ENCODE data around the gene ARHGEF40.

Gene ARHGEF40

DNA sequence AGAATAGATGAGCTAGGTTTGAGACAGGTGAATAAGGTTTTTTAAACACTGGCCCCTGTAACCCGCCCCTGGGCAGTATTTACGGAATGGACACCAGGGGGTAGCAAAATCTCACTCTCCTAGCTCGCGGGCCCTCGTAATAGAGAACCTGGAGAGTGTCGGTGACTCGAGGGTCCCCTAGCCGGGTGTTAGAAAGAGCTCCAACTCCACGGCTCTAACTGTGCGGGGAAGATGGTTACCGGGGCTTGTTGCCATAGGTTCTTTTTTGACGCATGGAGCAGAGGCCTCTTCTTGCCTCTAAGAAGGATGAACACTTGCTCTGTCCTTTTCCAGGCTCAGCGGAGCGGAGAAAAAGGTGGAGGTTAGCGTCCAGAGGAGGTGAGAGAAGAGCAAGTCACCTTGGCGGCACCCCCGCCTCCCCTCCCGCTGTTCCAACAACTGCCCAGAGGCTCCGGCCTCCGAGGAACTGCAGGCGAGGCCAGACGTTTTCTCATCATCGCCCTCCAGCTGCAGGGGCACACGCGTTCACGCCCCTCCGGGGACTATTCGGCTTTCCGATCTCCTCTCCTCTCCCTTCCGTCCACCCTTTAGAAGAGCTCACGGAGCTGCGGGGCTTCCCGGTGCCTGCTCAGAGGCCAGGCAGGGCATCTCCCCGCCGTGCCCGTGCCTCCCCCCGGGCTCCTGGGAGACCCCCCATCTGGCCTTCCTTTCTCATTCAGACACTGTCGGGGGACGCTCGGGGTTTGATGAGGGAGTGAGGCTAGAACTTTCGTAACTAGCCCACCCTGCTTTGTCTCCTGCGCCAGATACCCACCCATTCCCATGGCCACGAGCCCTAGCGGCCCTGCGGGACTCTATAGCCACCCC lies 1.4 kb upstream of the ARHGEF40 start:
- TF ChIP-seq, protein P1, sequence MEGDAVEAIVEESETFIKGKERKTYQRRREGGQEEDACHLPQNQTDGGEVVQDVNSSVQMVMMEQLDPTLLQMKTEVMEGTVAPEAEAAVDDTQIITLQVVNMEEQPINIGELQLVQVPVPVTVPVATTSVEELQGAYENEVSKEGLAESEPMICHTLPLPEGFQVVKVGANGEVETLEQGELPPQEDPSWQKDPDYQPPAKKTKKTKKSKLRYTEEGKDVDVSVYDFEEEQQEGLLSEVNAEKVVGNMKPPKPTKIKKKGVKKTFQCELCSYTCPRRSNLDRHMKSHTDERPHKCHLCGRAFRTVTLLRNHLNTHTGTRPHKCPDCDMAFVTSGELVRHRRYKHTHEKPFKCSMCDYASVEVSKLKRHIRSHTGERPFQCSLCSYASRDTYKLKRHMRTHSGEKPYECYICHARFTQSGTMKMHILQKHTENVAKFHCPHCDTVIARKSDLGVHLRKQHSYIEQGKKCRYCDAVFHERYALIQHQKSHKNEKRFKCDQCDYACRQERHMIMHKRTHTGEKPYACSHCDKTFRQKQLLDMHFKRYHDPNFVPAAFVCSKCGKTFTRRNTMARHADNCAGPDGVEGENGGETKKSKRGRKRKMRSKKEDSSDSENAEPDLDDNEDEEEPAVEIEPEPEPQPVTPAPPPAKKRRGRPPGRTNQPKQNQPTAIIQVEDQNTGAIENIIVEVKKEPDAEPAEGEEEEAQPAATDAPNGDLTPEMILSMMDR (IDR thresholded peaks at IDR 0.05), result peak; percentile 70 to 78
- intact Hi-C loops (cut with DNase I; ENCODE audit: low total_unique reads), result loop anchor here (2.0 kb wide), 1 partner anchor 22 kb away; no protein-coding TSS in a partner anchor
- H3K27me3 ChIP-seq, result no peaks in the 10 kb centered on the region
- peaks cover 0 to 40% (median 28%) of the 10 kb centered on the region in 4 donors for H3K4me1 ChIP-seq
- DNase-seq, result peak; percentile 70 to 77
- H3K36me3 ChIP-seq, result peaks cover 0 to 4% (median 0%) of the 10 kb centered on the region in 3 donors
- H3K27ac ChIP-seq, result peak overlapping the region; percentile 86 to 92
- H3K9me3 ChIP-seq, result no peaks in the 10 kb centered on the region
- H3K4me3 ChIP-seq, result peak overlapping the region; percentile 76 to 77

GRCh38 chr14:21069388-21070082 lies 569 bp upstream of the ARHGEF40 start:
- Histone ChIP-seq H3K27me3 (no peaks in the 10 kb centered on the region), H3K36me3 (peaks cover 0 to 12% (median 6%) of the 10 kb centered on the region in 3 donors), H3K4me3 (peak overlapping the region; percentile 76 to 77), H3K4me1 (peaks cover 0 to 40% (median 28%) of the 10 kb centered on the region in 4 donors), H3K27ac (peak overlapping the region; percentile 86 to 92), H3K9me3 (no peaks in the 10 kb centered on the region)
- intact Hi-C loops (cut with DNase I; ENCODE audit: low total_unique reads), result loop anchor here (1.0 to 2.0 kb wide), 2 partner anchors 21 to 35 kb away; no protein-coding TSS in a partner anchor
- TF ChIP-seq, protein P1 (IDR thresholded peaks at IDR 0.05), result no peak
- DNase-seq, result peak in 1 of 2 donors; percentile 44

DNA sequence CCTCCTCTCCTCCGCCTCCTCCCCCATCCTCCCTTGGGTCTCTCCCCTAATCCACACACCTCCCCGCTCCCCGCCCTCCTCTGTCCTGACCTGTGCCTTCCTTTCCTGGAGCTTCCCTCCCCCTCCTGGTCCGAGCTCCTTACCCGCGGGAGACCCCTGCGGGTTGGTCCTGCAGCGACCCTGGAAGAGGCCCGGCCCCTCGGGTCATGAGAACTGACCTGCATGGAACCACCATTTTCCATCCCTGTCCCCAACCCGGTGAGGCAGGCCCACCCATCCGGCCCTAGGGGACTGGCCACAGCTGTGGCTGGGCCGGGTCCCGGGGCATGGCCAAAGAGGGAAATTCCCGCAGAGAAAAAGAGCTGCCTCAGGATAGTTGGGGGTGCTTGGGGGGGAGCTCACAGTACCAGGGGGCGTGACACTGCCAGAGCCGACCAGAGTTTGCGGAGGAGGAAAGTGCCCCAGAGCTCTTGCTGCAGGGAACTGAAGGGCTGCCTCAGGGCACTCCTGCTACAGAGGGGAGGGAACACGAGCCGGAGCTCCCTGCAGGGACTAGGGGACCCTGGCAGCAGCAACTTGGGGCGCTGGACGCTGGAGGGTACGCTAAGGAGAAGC lies 613 bp downstream of the ARHGEF40 start:
- DNase-seq, result peak; percentile 62 to 79
- Histone ChIP-seq H3K9me3 (no peaks in the 10 kb centered on the region), H3K4me1 (peaks cover 0 to 40% (median 28%) of the 10 kb centered on the region in 4 donors), H3K27me3 (no peaks in the 10 kb centered on the region), H3K4me3 (peak overlapping the region; percentile 76 to 77), H3K36me3 (peaks cover 3 to 24% (median 16%) of the 10 kb centered on the region in 3 donors), H3K27ac (peak overlapping the region; percentile 86 to 92)
- intact Hi-C loops (cut with DNase I; ENCODE audit: low total_unique reads), result loop anchor here (1.0 kb wide), 1 partner anchor 34 kb away; no protein-coding TSS in a partner anchor
- TF ChIP-seq, protein P1 (IDR thresholded peaks at IDR 0.05), result no peak

- Histone ChIP-seq H3K4me1 (peaks cover 0 to 40% (median 28%) of the 10 kb centered on the region in 4 donors), H3K9me3 (no peaks in the 10 kb centered on the region), H3K27me3 (no peaks in the 10 kb centered on the region), H3K4me3 (peak overlapping the region; percentile 76 to 77), H3K27ac (peak overlapping the region; percentile 86 to 92), H3K36me3 (peaks cover 10 to 31% (median 23%) of the 10 kb centered on the region in 3 donors)
- intact Hi-C loops (cut with DNase I; ENCODE audit: low total_unique reads), result no loop called here
- TF ChIP-seq, protein P1 (IDR thresholded peaks at IDR 0.05), result no peak
- peak; percentile 89 to 93 for DNase-seq
These were observed 1.3 kb downstream of the ARHGEF40 start for GRCh38 chr14:21071225-21072030.
